HepG2 (cell line): ENCODE results near the gene STAT5A. TPM values are rescaled to one million over a fixed set of nuclear protein-coding genes. Genes with fewer than 3 reads are reported as not detected.

Source experiments
- ATAC-seq: fragments of 200-7000 bp; cut with Tn5 transposase; 3 replicates; pipeline ENCODE4 v1.9.1; 2020; ENCODE audit warnings: mild to moderate bottlenecking, moderate library complexity
- BruUV-seq: library from RNA; stranded (reverse); fragments of 400-500 nt; replicated peaks from 2 replicates; lab custom pipeline; 2021; lab: Mats Ljungman, UMichigan
- CTCF ChIA-PET: fragments of 300-600 bp; formaldehyde crosslinking; extraction: SDS; loops from one replicate; lab custom pipeline; 2021; ENCODE audit warnings: low total read pairs, inconsistent platforms, low intra/inter-chr PET ratio; lab: Yijun Ruan, JAX
- POLR2A ChIA-PET: fragments of 350-600 bp; sonication (Branson Sonifier 250); formaldehyde crosslinking; loops from one replicate; lab custom pipeline; 2020; ENCODE audit warnings: antibody characterized with exemption, inconsistent platforms; lab: Yijun Ruan, JAX
- DNase-seq: peaks from one replicate; pipeline ENCODE4 v3.0.0-alpha.2; 2015; ENCODE audit warnings: low spot score
- FAIRE-seq: peaks from 3 replicates; lab custom pipeline; 2011; peaks lifted over from hg19 to GRCh38; lab: Jason Lieb, UNC
- H2AFZ ChIP-seq: one replicate; pipeline ENCODE4 v1.6.1; 2011; ENCODE audit warnings: low read length, inconsistent platforms
- H3K27ac ChIP-seq: fragments of 300-600 bp; 3 replicates; pipeline ENCODE4 v1.8.0; 2011; ENCODE audit warnings: mixed run types, mild to moderate bottlenecking, mixed read lengths, low read length, inconsistent platforms; ENCODE audit not compliant: insufficient read depth; ENCODE audit errors: extremely low read length
- H3K27me3 ChIP-seq, 2 experiments: fragments of 200-600 bp in 1 of 2; 2 replicates in 1 of 2; 3 replicates in 1 of 2; pipeline versions ENCODE4 v1.6.0 to v1.8.0; 2011; ENCODE audit warnings: low read length in 2 of 2, mild to moderate bottlenecking in 2 of 2, moderate library complexity in 2 of 2, inconsistent platforms in 1 of 2; ENCODE audit not compliant: insufficient read depth in 2 of 2, control insufficient read depth in 1 of 2
- H3K36me3 ChIP-seq, 2 experiments: fragments of 200-600 bp in 1 of 2; replicated peaks in 1 of 2; 2 replicates in 1 of 2; 3 replicates in 1 of 2; pipeline versions ENCODE4 v1.5.1 to v1.8.0; 2011; ENCODE audit warnings: low read length in 2 of 2, inconsistent platforms in 1 of 2; ENCODE audit not compliant: insufficient read depth in 2 of 2, control insufficient read depth in 1 of 2
- H3K4me1 ChIP-seq: 2 replicates; pipeline ENCODE4 v1.5.1; 2012; ENCODE audit warnings: low read length, inconsistent platforms; ENCODE audit not compliant: insufficient read depth
- H3K4me2 ChIP-seq: 2 replicates; pipeline ENCODE4 v1.6.0; 2011; ENCODE audit warnings: low read depth, low read length, inconsistent platforms
- H3K4me3 ChIP-seq, 3 experiments: fragments of 200-600 bp in 1 of 3; sonication (generic), shearing (Covaris generic) in 1 of 3; replicated peaks in 1 of 3; 2 replicates each; pipeline ENCODE4 v1.5.1; 2011 to 2016; ENCODE audit warnings: low read length in 3 of 3, inconsistent platforms in 2 of 3, low read depth in 2 of 3, mild to moderate bottlenecking in 2 of 3, control low read depth in 1 of 3, mixed read lengths in 1 of 3; ENCODE audit not compliant: insufficient read depth in 1 of 3
- H3K79me2 ChIP-seq: one replicate; pipeline ENCODE4 v1.6.1; 2011; ENCODE audit warnings: low read length, inconsistent platforms; ENCODE audit not compliant: insufficient read depth
- H3K9ac ChIP-seq: 2 replicates; pipeline ENCODE4 v1.6.0; 2011; ENCODE audit warnings: mild to moderate bottlenecking, low read depth, low read length, inconsistent platforms; ENCODE audit not compliant: insufficient read depth
- H3K9me3 ChIP-seq: 2 replicates; pipeline ENCODE4 v1.5.1; 2012; ENCODE audit warnings: mild to moderate bottlenecking, low read length
- H4K20me1 ChIP-seq: 2 replicates; pipeline ENCODE4 v1.6.0; 2011; ENCODE audit warnings: inconsistent platforms, mild to moderate bottlenecking, low read length, moderate library complexity; ENCODE audit not compliant: insufficient read depth
- E2F2 ChIP-seq: sonication (generic); formaldehyde crosslinking; IDR thresholded peaks from 2 replicates; pipeline ENCODE4 v1.4.0; 2020; ENCODE audit warnings: missing genetic modification reagents, borderline replicate concordance
- FOXM1 ChIP-seq: sonication (generic); formaldehyde crosslinking; IDR thresholded peaks from 2 replicates; pipeline ENCODE4 v1.5.0; 2020; ENCODE audit warnings: missing genetic modification reagents
- PRDM4 ChIP-seq: sonication (generic); formaldehyde crosslinking; IDR thresholded peaks from 2 replicates; pipeline ENCODE4 v1.9.0; 2021; ENCODE audit warnings: missing genetic modification reagents, borderline replicate concordance
- RAD21 ChIP-seq: fragments of 450-650 bp; formaldehyde crosslinking; IDR thresholded peaks from 2 replicates; pipeline ENCODE4 v1.5.0; 2020; ENCODE audit warnings: mild to moderate bottlenecking
- RBM22 ChIP-seq: fragments of 200-400 bp; formaldehyde crosslinking; optimal IDR thresholded peaks from 2 replicates; pipeline ENCODE3; 2017; ENCODE audit warnings: mild to moderate bottlenecking, low read length, moderate library complexity
- SRY ChIP-seq: sonication (generic); formaldehyde crosslinking; IDR thresholded peaks from 2 replicates; pipeline ENCODE4 v1.8.0; 2022; ENCODE audit warnings: mild to moderate bottlenecking, missing genetic modification reagents
- ZNF878 ChIP-seq: sonication (generic); formaldehyde crosslinking; IDR thresholded peaks from 2 replicates; pipeline ENCODE4 v1.8.1; 2023; ENCODE audit warnings: mild to moderate bottlenecking, missing genetic modification reagents, moderate library complexity
- ZSCAN29 ChIP-seq: sonication (generic); formaldehyde crosslinking; conservative IDR thresholded peaks from 2 replicates; pipeline ENCODE4 v1.4.0; 2020; ENCODE audit warnings: mild to moderate bottlenecking, missing genetic modification reagents
- WGBS: methylation state at CpG from one replicate; pipeline ENCODE4 v1.1.6; 2017; ENCODE audit warnings: low lambda C conversion rate; 5-methylcytosine and 5-hydroxymethylcytosine counted together
- in situ Hi-C: cut with HindIII; loops from 2 replicates; pipeline ENCODE4 v1.10.0; 2017; ENCODE audit warnings: low pct_unique_long_range_greater_than_20kb; ENCODE audit not compliant: extremely low pct_ligation_motif_present
- intact Hi-C: fragments of 100-400 bp; cut with micrococcal nuclease; formaldehyde crosslinking; loops from one replicate; pipeline ENCODE4 v1.10.0; 2022; ENCODE audit not compliant: unreplicated experiment
- polyA plus RNA-seq, 8 experiments: library from polyadenylated mRNA; depleted of rRNA in 3 of 8; stranded (reverse) in 7 of 8; unstranded in 1 of 8; fragments of >200 nt; fragmentation: Illumina TruSeq in 4 of 8; extraction: Trizol in 4 of 8; gene quantifications; 2 replicates each; pipeline versions ENCODE4 v1.2.1 to v1.2.3, GENCODE V29; 2011 to 2016; ENCODE audit warnings: low read depth in 4 of 8, missing spikeins in 1 of 8, mixed read lengths in 1 of 8; ENCODE audit not compliant: insufficient read depth in 1 of 8
- total RNA-seq, 5 experiments: library from RNA; depleted of rRNA; stranded (reverse); fragments of >200 nt; fragmentation: Illumina TruSeq; extraction: Trizol; gene quantifications; 2 replicates each; pipeline ENCODE4 v1.2.3, GENCODE V29; 2016; ENCODE audit warnings: low read depth in 1 of 5

Gene STAT5A
- total and polyA plus RNA-seq, 2 of the 13 experiments (the other 11 are each of a cell fraction or from before 2014, with no cell fraction given): 1.4 to 4.1 TPM

GRCh38 chr17:42329025-42329976, 41.0 kb downstream of the STAT5A start:
- H3K27me3 ChIP-seq: no peaks in the 10 kb centered on the region
- intact Hi-C loops: no loop called here
- CTCF ChIA-PET: no interaction called here

GRCh38 chr17:42333053-42333452, 44.8 kb downstream of the STAT5A start:
- no peak for ATAC-seq
- ChIA-PET POLR2A (no interaction called here), CTCF (interaction anchor here (0.5 kb wide), 1 partner anchor 28 kb away, joined by 4 read pairs; no protein-coding TSS in a partner anchor)
- DNase-seq: no peak
- Histone ChIP-seq H3K79me2 (no peaks in the 10 kb centered on the region), H3K36me3 (peaks cover 47 to 73% of the 10 kb centered on the region in 2 experiments), H4K20me1 (no peaks in the 10 kb centered on the region), H2AFZ (no peak overlapping the region), H3K9ac (no peak overlapping the region), H3K9me3 (no peaks in the 10 kb centered on the region), H3K4me1 (no peaks in the 10 kb centered on the region), H3K27ac (no peak overlapping the region), H3K4me2 (no peak overlapping the region), H3K27me3 (no peaks in the 10 kb centered on the region), H3K4me3 (no peak overlapping the region)
- 100% methylated on average over 1 of the region's 1 CpG for WGBS
- FAIRE-seq: no peak
- intact Hi-C loops: no loop called here
- BruUV-seq: no TSS peak
- in situ Hi-C loops: no loop called here
- TF ChIP-seq ZNF878 (CRISPR knock-in tag) (no peak), PRDM4 (CRISPR knock-in tag) (no peak)

More at GRCh38 chr17:42329025-42329976, 41.0 kb downstream of the STAT5A start:
- in situ Hi-C loops: no loop called here
- TF ChIP-seq FOXM1 (CRISPR knock-in tag) (no peak), E2F2 (CRISPR knock-in tag) (no peak), ZSCAN29 (no peak), RBM22 (peak; percentile 51), RAD21 (CRISPR knock-in tag) (no peak), SRY (CRISPR knock-in tag) (no peak)
- no peak overlapping the region for H3K27ac ChIP-seq
- H3K4me1 ChIP-seq: no peaks in the 10 kb centered on the region
- H3K36me3 ChIP-seq: peaks cover 33 to 63% of the 10 kb centered on the region in 2 experiments
- POLR2A ChIA-PET: no interaction called here
- no peak for FAIRE-seq
- H3K9me3 ChIP-seq: no peaks in the 10 kb centered on the region
- ATAC-seq: no peak
- H4K20me1 ChIP-seq: no peaks in the 10 kb centered on the region
- BruUV-seq: TSS peak; percentile 41
- H3K79me2 ChIP-seq: no peaks in the 10 kb centered on the region
- no peak overlapping the region for H3K4me2 ChIP-seq
- DNase-seq: no peak
- WGBS: 97% methylated on average over 11 of the region's 11 CpGs
- H3K9ac ChIP-seq: no peak overlapping the region
- no peak overlapping the region for H3K4me3 ChIP-seq
- no peak overlapping the region for H2AFZ ChIP-seq
